ENCODE data around the gene GLOD5.

The GLOD5 gene

GRCh38 chrX:48769230-48769629, 7.7 kb downstream of the GLOD5 start:
- no peak for DNase-seq

- no peak for DNase-seq
Observed at GRCh38 chrX:48770296-48770695, 8.7 kb downstream of the GLOD5 start.

GRCh38 chrX:48772602-48773001, 11.1 kb downstream of the GLOD5 start:
- no peak for DNase-seq

GRCh38 chrX:48776818-48777439, 15.4 kb downstream of the GLOD5 start:
- DNase-seq = no peak

- DNase-seq = no peak
Observed at GRCh38 chrX:48779399-48779798, 17.9 kb downstream of the GLOD5 start.

GRCh38 chrX:48781705-48782104, 20.2 kb downstream of the GLOD5 start:
- no peak for DNase-seq

- no peak for DNase-seq
Observed at GRCh38 chrX:48782216-48782615, 20.7 kb downstream of the GLOD5 start.

GRCh38 chrX:48782795-48783194, 21.2 kb downstream of the GLOD5 start:
- DNase-seq = no peak

- DNase-seq = no peak
Observed at GRCh38 chrX:48784726-48785125, 23.2 kb downstream of the GLOD5 start.

- DNase-seq = no peak
Observed at GRCh38 chrX:48785186-48785539, 23.6 kb downstream of the GLOD5 start.

GRCh38 chrX:48785540-48786214, 24.1 kb downstream of the GLOD5 start:
- DNase-seq = no peak

GRCh38 chrX:48786341-48786800, 24.8 kb downstream of the GLOD5 start, which contains the start of gene GATA1:
Gene GATA1 (plus strand): TSS chrX:48786590. CDS start chrX:48791110, 4,520 bp downstream.
- no peak for DNase-seq

GRCh38 chrX:48786825-48787504, 25.4 kb downstream of the GLOD5 start:
- DNase-seq = no peak

GRCh38 chrX:48787505-48788443, 26.2 kb downstream of the GLOD5 start:
- no peak for DNase-seq

- DNase-seq = no peak
Observed at GRCh38 chrX:48789366-48790220, 28.0 kb downstream of the GLOD5 start.

- no peak for DNase-seq
Observed at GRCh38 chrX:48790477-48790876, 28.9 kb downstream of the GLOD5 start.

- DNase-seq = no peak
Observed at GRCh38 chrX:48791063-48791820, 29.7 kb downstream of the GLOD5 start.

GRCh38 chrX:48792219-48792618, 30.7 kb downstream of the GLOD5 start:
- no peak for DNase-seq

GRCh38 chrX:48793935-48794334, 32.4 kb downstream of the GLOD5 start:
- DNase-seq = no peak

GRCh38 chrX:48794340-48794910, 32.9 kb downstream of the GLOD5 start:
- DNase-seq = no peak
